Testis (tissue), 3 donors: ENCODE results near the gene ZC3H7A. TPM values are rescaled to one million over a fixed set of nuclear protein-coding genes. Genes with fewer than 3 reads are reported as not detected.

Experiments used
- DNase-seq: peaks from one replicate; pipeline ENCODE4 v3.0.0-alpha.2; 2019
- H3K27ac ChIP-seq, 2 donors: fragments of 200-600 bp; sonication (generic); one replicate each; pipeline ENCODE4 v1.5.1; 2019
- H3K27me3 ChIP-seq: fragments of 200-600 bp; sonication (generic); one replicate; pipeline ENCODE4 v1.5.1; 2019
- H3K36me3 ChIP-seq: fragments of 200-600 bp; sonication (generic); one replicate; pipeline ENCODE4 v1.5.1; 2017; ENCODE audit warnings: low read depth; ENCODE audit errors: missing control alignments
- H3K4me1 ChIP-seq: fragments of 200-600 bp; sonication (generic); one replicate; pipeline ENCODE4 v1.5.1; 2019
- H3K4me3 ChIP-seq, 2 donors: fragments of 200-600 bp; sonication (generic); one replicate each; pipeline ENCODE4 v1.5.1; 2017 to 2019
- H3K9me3 ChIP-seq: fragments of 200-600 bp; sonication (generic); one replicate; pipeline ENCODE4 v1.5.1; 2017
- CTCF ChIP-seq, 3 experiments: fragments of 450-650 bp in 2 of 3; fragments of 200-600 bp in 1 of 3; sonication (generic) in 1 of 3; IDR thresholded peaks; one replicate each; pipeline ENCODE4 v1.5.1; 2016 to 2019; ENCODE audit warnings: antibody characterized with exemption in 3 of 3, mild to moderate bottlenecking in 2 of 3, moderate library complexity in 1 of 3
- POLR2A ChIP-seq: fragments of 450-650 bp; IDR thresholded peaks from one replicate; pipeline ENCODE4 v1.6.1; 2017; ENCODE audit warnings: antibody characterized with exemption, mild to moderate bottlenecking, moderate library complexity
- WGBS, 2 donors: methylation state at CpG; one replicate each; pipeline ENCODE4 v1.1.5; 2018; 5-methylcytosine and 5-hydroxymethylcytosine counted together
- intact Hi-C: fragments of 100-400 bp; cut with DNase I; formaldehyde crosslinking; loops from one replicate; pipeline ENCODE4 v1.15.1; 2023; ENCODE audit warnings: low total_unique reads
- polyA plus RNA-seq: library from polyadenylated mRNA; stranded (reverse); fragments of 350-450 nt; fragmentation: Illumina TruSeq; extraction: RNeasy Lipid Tissue Mini Kit (QIAGEN cat#74804); gene quantifications from one replicate; pipeline ENCODE4 v1.2.3, GENCODE V29; 2014; ENCODE audit warnings: low read depth, low replicate concordance; ENCODE audit not compliant: insufficient read depth
- small RNA-seq, 2 donors: library from RNA; depleted of rRNA; stranded (forward); fragments of <200 nt; gene quantifications; one replicate each; pipeline ENCODE3, GENCODE V24; 2016
- total RNA-seq, 2 donors: library from RNA; depleted of rRNA; stranded (reverse); fragments of >200 nt; gene quantifications; one replicate each; pipeline ENCODE4 v1.2.3, GENCODE V29; 2016

Gene ZC3H7A
- total and polyA plus RNA-seq, 3 donors from 2014 or later, result 24.6 to 48.8 (median 41.4) TPM

- H3K9me3 ChIP-seq, result no peaks in the 10 kb centered on the region
- DNase-seq, result no peak
- no peak for TF ChIP-seq POLR2A
- no peak for TF ChIP-seq CTCF (IDR thresholded peaks at IDR 0.05)
- H3K27ac ChIP-seq, result peak overlapping the region; percentile 11 to 19
- WGBS, 2 donors, result 53% methylated on average over 6 of the region's 6 CpGs
- H3K36me3 ChIP-seq, result no peaks in the 10 kb centered on the region
- intact Hi-C loops, result no loop called here
- no peaks in the 10 kb centered on the region for H3K27me3 ChIP-seq
- H3K4me1 ChIP-seq, result peaks cover 13% of the 10 kb centered on the region
- no peak overlapping the region for H3K4me3 ChIP-seq
Measured at GRCh38 chr16:11705311-11706025, 91.6 kb downstream of the ZC3H7A start.

Small RNAs within 50 kb of the gene (small RNA-seq; reads per million reads assigned to genes)
- 0 reads per million in 2 donors for gene RF00017

Other genes starting within 250 kb of the ZC3H7A start
- gene LITAF, start 210.3 kb downstream of the ZC3H7A start, total RNA-seq, result 10 to 100 TPM in 1 of 2 donors, 1 to 10 TPM in 1; 9.9 to 13.6 TPM
- 31.5 TPM for gene LITAF, start 210.3 kb downstream of the ZC3H7A start, polyA plus RNA-seq
- 10 to 100 TPM in 1 of 2 donors, 1 to 10 TPM in 1; 7.0 to 10.3 TPM for gene SNN, start 128.8 kb downstream of the ZC3H7A start, total RNA-seq
- gene SNN, start 128.8 kb downstream of the ZC3H7A start, polyA plus RNA-seq, result 10.1 TPM
- gene TXNDC11, start 54.4 kb downstream of the ZC3H7A start, total RNA-seq, result 10 to 100 TPM; 42.3 to 45.3 TPM
- 34.4 TPM for gene TXNDC11, start 54.4 kb downstream of the ZC3H7A start, polyA plus RNA-seq
- 10 to 100 TPM; 79.3 to 97.6 TPM for gene RSL1D1, start 54.3 kb upstream of the ZC3H7A start, total RNA-seq
- 101 TPM for gene RSL1D1, start 54.3 kb upstream of the ZC3H7A start, polyA plus RNA-seq
- 10 to 100 TPM; 78.5 to 83.9 TPM for gene GSPT1, start 118.7 kb upstream of the ZC3H7A start, total RNA-seq
- 140 TPM for gene GSPT1, start 118.7 kb upstream of the ZC3H7A start, polyA plus RNA-seq
- 10 to 100 TPM; 23.9 to 28.7 TPM for gene NPIPB2, start 144.8 kb upstream of the ZC3H7A start, total RNA-seq
- gene NPIPB2, start 144.8 kb upstream of the ZC3H7A start, polyA plus RNA-seq, result 30.6 TPM
- 1 to 10 TPM; 3.2 to 4.3 TPM for gene TNFRSF17, start 168.0 kb upstream of the ZC3H7A start, total RNA-seq
- 5.2 TPM for gene TNFRSF17, start 168.0 kb upstream of the ZC3H7A start, polyA plus RNA-seq
- 10 to 100 TPM; 30.4 to 40.7 TPM for gene SNX29, start 179.5 kb upstream of the ZC3H7A start, total RNA-seq
- 19.3 TPM for gene SNX29, start 179.5 kb upstream of the ZC3H7A start, polyA plus RNA-seq